K562 (cell line): Measurements from ENCODE around the gene EPOP. TPM values are rescaled to one million over a fixed set of nuclear protein-coding genes. Genes with fewer than 3 reads are reported as not detected.

Experiments used
- CBX2 ChIP-seq: fragments of 200-600 bp; sonication (generic); IDR thresholded peaks from one replicate; pipeline ENCODE4 v1.6.1; 2012; ENCODE audit warnings: mild to moderate bottlenecking, low read length, inconsistent platforms; ENCODE audit not compliant: insufficient read depth, poor library complexity, severe bottlenecking
- CHD4 ChIP-seq: fragments of 200-600 bp; sonication (generic); IDR thresholded peaks from 3 replicates; pipeline ENCODE4 v1.6.1; 2012; ENCODE audit warnings: low read depth, mild to moderate bottlenecking, mixed read lengths, low read length, inconsistent platforms; ENCODE audit not compliant: insufficient read depth, insufficient replicate concordance, poor library complexity, severe bottlenecking
- ETV5 ChIP-seq: sonication (generic); formaldehyde crosslinking; IDR thresholded peaks from 2 replicates; pipeline ENCODE4 v1.4.0; 2020; ENCODE audit warnings: low read depth, mild to moderate bottlenecking, missing genetic modification reagents
- ETV6 ChIP-seq, 3 experiments: fragments of 150-350 bp in 1 of 3; sonication (generic) in 1 of 3; formaldehyde crosslinking in 1 of 3; IDR thresholded peaks; 2 replicates each; pipeline versions ENCODE4 v1.6.1 to v1.8.0; 2014 to 2022; ENCODE audit warnings: borderline replicate concordance in 2 of 3, low read depth in 2 of 3, antibody characterized with exemption in 1 of 3, low read length in 1 of 3, mild to moderate bottlenecking in 1 of 3, missing genetic modification reagents in 1 of 3
- KAT2B ChIP-seq: IDR thresholded peaks from one replicate; pipeline ENCODE4 v1.6.1; 2012; ENCODE audit warnings: low read depth, mild to moderate bottlenecking, control low read depth, inconsistent platforms, low read length, moderate library complexity
- KDM5B ChIP-seq: fragments of 200-600 bp; sonication (generic); IDR thresholded peaks from 2 replicates; pipeline ENCODE4 v1.6.1; 2012; ENCODE audit warnings: low read depth, mild to moderate bottlenecking, moderate library complexity, low read length, control low read depth, inconsistent platforms; ENCODE audit not compliant: insufficient replicate concordance
- XRCC5 ChIP-seq: fragments of 200-400 bp; formaldehyde crosslinking; IDR thresholded peaks from 2 replicates; pipeline ENCODE4 v1.6.1; 2017; ENCODE audit warnings: low read depth, mild to moderate bottlenecking, low read length
- ZFP36 ChIP-seq: fragments of 150-350 bp; IDR thresholded peaks from 2 replicates; pipeline ENCODE4 v1.6.1; 2018; ENCODE audit warnings: low read length, low read depth; ENCODE audit not compliant: partially characterized antibody
- polyA plus RNA-seq, 8 experiments: library from polyadenylated mRNA; depleted of rRNA in 4 of 8; stranded (reverse) in 5 of 8; unstranded in 3 of 8; fragments of >200 nt; fragmentation: Nextera tagmentation in 2 of 8; fragmentation: Illumina TruSeq in 1 of 8; extraction: Ambion mirVana in 2 of 8; extraction: Trizol in 1 of 8; gene quantifications; 2 replicates each; pipeline versions ENCODE4 v1.2.1 to v1.2.3, GENCODE V29; 2011 to 2014; ENCODE audit warnings: inconsistent platforms in 1 of 8, missing spikeins in 1 of 8
- total RNA-seq, 7 experiments: library from RNA; depleted of rRNA in 6 of 7; stranded (reverse); fragments of >200 nt in 6 of 7; fragmentation: Illumina TruSeq in 2 of 7; extraction: Trizol in 2 of 7; gene quantifications; 2 replicates each; pipeline versions ENCODE4 v1.2.1 to v1.2.3, GENCODE V29; 2011 to 2021; ENCODE audit warnings: low replicate concordance in 1 of 7
- TF ChIP-seq, protein P1 (sequence below), 2 experiments: fragments of 450-650 bp in 1 of 2; sonication (generic) in 1 of 2; formaldehyde crosslinking in 1 of 2; IDR thresholded peaks; 2 replicates each; pipeline versions ENCODE4 v1.7.1 to v1.9.0; 2016 to 2022; ENCODE audit warnings: inconsistent platforms in 1 of 2, mild to moderate bottlenecking in 1 of 2, missing genetic modification reagents in 1 of 2
- TF ChIP-seq, protein P2 (sequence below), 2 experiments: fragments of 250-450 bp in 1 of 2; fragments of 450-650 bp in 1 of 2; sonication (Bioruptor Pico) in 1 of 2; IDR thresholded peaks; 2 replicates each; pipeline versions ENCODE4 v1.6.1 to v1.8.0; 2016 to 2021; ENCODE audit warnings: mild to moderate bottlenecking in 2 of 2, moderate library complexity in 2 of 2, missing compliant biosample characterization in 1 of 2, missing genetic modification characterization in 1 of 2

The EPOP gene
- total and polyA plus RNA-seq, 9 of the 15 experiments (the other 6 are each of a cell fraction or from before 2014, with no cell fraction given): 0.41 to 10.6 (median 4.6) TPM

DNA sequence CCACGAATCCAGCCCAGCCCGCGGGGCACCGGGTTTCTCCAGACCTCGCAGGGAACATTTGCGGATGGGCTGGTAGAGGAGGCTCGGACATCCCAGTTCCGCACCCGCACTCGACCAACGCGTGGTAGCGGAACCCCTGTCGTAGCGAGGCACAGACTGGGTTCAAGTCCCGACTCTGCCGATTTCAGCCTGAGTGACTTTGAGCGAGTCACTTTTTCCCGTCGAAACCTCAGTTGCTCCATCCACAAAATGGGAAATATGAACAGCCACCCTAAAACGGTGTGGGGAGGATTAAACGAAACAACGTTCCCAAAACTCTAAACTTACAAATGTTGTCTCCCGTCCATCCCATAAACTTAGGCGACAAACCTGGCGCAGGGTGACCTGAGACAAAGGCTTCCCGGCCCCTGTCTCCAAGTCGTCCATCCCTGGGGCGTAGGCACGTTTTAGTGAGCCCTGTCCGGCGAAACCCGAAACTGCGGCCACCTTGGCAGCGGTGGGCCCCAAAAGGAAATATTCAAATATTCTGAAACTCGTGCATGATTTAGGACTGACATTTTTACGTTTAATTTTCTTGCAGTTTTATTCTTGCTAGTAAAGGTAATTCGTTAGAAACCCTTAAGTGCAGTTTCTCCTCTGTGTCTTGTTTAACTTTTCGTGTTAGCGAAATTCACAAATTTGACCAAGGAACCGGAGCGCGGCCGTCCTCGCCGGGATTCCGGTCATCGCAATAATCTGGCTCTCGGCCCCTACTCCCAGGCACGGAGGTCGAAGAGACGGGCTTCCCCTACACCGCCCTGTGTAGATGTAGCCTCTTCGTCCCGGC is 28.4 kb upstream of the EPOP start (continued):
- TF ChIP-seq, protein P1, sequence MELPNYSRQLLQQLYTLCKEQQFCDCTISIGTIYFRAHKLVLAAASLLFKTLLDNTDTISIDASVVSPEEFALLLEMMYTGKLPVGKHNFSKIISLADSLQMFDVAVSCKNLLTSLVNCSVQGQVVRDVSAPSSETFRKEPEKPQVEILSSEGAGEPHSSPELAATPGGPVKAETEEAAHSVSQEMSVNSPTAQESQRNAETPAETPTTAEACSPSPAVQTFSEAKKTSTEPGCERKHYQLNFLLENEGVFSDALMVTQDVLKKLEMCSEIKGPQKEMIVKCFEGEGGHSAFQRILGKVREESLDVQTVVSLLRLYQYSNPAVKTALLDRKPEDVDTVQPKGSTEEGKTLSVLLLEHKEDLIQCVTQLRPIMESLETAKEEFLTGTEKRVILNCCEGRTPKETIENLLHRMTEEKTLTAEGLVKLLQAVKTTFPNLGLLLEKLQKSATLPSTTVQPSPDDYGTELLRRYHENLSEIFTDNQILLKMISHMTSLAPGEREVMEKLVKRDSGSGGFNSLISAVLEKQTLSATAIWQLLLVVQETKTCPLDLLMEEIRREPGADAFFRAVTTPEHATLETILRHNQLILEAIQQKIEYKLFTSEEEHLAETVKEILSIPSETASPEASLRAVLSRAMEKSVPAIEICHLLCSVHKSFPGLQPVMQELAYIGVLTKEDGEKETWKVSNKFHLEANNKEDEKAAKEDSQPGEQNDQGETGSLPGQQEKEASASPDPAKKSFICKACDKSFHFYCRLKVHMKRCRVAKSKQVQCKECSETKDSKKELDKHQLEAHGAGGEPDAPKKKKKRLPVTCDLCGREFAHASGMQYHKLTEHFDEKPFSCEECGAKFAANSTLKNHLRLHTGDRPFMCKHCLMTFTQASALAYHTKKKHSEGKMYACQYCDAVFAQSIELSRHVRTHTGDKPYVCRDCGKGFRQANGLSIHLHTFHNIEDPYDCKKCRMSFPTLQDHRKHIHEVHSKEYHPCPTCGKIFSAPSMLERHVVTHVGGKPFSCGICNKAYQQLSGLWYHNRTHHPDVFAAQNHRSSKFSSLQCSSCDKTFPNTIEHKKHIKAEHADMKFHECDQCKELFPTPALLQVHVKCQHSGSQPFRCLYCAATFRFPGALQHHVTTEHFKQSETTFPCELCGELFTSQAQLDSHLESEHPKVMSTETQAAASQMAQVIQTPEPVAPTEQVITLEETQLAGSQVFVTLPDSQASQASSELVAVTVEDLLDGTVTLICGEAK (IDR thresholded peaks at IDR 0.05): no peak; the same call in 1 of the 2 replicates
- TF ChIP-seq, protein P1 (CRISPR knock-in tag; IDR thresholded peaks at IDR 0.05): no peak
- TF ChIP-seq CHD4: peak; percentile 49
- peak; percentile 35 for TF ChIP-seq ZFP36
- no peak for TF ChIP-seq ETV6 (IDR thresholded peaks at IDR 0.05; ENCODE audit: borderline replicate concordance in 1 of 2, low read depth in 2 of 2, low read length in 1 of 2)
- no peak for TF ChIP-seq ETV6 (CRISPR knock-in tag; IDR thresholded peaks at IDR 0.05; ENCODE audit: borderline replicate concordance)
- TF ChIP-seq ETV5 (CRISPR knock-in tag): peak; percentile 44; the same call in 1 of the 2 replicates
- peak; percentile 11 for TF ChIP-seq KDM5B
- no peak for TF ChIP-seq KAT2B
- TF ChIP-seq CBX2: no peak
- TF ChIP-seq XRCC5: peak; percentile 57; the same call in 1 of the 2 replicates
- TF ChIP-seq, protein P2, sequence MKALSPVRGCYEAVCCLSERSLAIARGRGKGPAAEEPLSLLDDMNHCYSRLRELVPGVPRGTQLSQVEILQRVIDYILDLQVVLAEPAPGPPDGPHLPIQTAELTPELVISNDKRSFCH (CRISPR knock-in tag; IDR thresholded peaks at IDR 0.05): no peak
- TF ChIP-seq, protein P2 (tag; IDR thresholded peaks at IDR 0.05): no peak
